NCI-H128 (cell line): ENCODE results near the gene SLC37A3.
"Not testable (repeated sequence)": the region's sequence is repeated elsewhere in the genome, so short reads cannot be mapped to it uniquely, and the experiment has no call there.

Experiments
- DNase-seq: peaks from one replicate; lab custom pipeline; 2025; ENCODE audit not compliant: unreplicated experiment; lab: John Stamatoyannopoulos, UW

The SLC37A3 gene

DNA sequence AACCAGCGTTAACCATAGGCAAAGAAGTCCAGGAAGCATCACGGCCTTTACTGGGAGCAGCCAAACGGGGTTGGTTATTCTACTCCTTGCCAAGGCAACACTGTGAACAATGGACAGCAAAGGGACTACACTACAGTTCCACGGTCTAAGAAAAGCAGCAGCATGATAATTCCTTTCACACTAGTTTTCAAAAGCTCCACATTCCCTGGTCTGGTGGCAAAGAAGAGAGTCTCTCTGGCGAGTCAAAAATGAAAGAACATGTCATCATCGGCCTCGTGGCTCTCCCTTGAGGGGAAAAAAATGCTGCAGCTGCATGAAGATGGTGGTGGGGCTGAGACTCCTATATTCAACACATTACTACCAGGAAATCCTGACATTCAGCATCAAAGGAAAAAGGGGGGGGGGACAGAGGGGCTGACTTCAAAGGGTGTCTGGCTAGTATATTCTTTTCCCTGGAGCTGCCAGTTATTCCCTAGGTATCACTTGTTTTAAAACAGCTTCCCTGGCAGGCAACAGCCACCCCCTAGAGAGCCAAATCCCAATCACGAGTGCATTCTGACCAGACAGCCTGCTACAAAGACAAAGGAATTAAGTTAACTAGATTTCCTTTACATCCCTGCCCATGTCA is 49.1 kb downstream of the SLC37A3 start:
- DNase-seq, result no peak

DNA sequence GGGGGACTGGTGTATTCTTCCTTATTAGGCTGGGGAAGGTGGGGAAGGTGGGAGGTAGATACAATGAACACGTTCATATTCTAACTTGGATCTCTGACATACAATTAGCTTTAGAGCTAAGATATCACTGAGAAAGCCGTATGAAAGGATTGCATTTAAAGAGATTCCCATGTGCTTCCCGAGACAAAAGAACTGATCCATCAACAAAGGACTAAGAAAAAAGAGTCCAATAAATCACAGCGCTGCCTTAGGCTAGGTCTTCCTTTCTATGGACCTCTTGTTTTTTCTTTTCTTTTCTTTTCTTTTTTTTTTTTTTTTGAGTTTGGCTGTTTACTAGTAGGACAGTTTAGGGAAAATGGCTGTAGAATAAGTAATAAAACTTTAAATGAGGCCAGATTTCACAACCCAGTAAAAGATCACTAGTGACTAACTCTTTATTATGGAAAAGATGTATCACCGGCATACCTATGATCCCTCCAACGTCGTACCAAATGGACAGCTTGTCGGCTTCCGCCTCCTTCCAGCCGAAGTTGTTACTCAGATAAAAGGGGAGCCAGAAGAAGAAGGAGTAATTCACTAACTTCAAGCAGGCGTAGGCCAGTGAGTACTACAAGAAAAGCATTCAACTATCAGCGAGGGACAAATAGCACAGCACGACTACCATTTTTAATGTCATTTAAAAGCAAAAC is 50.0 kb downstream of the SLC37A3 start:
- no peak for DNase-seq

DNA sequence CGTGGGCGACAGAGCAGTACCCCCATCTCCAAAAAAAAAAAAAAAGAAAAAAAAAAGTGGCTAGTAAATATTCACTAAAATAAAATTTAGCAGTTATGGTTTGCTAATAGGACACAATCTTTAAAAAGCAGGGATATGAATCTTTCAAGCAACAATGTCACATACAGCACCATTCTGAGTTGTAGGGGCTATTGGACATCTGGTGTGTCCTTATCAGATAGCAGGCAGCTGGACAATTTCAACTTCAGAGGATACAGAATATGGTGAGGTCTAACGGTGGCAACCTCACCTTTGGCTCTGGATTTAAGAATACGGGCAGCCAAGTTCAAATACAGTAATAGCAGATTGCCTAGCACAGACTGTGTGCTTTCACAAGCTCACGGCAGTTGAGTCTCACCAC is 51.1 kb downstream of the SLC37A3 start:
- DNase-seq, result no peak

DNA sequence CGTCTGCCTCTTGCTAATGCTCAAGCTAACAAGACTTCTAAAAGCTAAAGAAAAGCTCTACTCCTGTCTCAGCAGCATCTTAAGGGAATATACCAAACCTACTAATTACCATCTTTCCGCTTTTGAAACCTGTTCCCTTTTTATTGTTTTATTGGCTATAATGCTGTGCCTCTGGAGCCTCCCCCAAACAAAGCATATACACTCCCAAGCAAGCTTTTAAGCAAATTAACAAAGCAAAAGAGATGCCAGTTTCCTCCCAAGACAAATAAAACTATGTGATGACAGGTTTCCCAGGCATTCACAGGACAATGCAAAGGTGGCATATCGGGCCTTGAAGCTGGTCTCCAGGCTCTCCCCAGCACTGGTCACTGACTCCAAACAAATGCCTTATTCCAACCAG is 52.9 kb downstream of the SLC37A3 start:
- DNase-seq, result no peak

DNA sequence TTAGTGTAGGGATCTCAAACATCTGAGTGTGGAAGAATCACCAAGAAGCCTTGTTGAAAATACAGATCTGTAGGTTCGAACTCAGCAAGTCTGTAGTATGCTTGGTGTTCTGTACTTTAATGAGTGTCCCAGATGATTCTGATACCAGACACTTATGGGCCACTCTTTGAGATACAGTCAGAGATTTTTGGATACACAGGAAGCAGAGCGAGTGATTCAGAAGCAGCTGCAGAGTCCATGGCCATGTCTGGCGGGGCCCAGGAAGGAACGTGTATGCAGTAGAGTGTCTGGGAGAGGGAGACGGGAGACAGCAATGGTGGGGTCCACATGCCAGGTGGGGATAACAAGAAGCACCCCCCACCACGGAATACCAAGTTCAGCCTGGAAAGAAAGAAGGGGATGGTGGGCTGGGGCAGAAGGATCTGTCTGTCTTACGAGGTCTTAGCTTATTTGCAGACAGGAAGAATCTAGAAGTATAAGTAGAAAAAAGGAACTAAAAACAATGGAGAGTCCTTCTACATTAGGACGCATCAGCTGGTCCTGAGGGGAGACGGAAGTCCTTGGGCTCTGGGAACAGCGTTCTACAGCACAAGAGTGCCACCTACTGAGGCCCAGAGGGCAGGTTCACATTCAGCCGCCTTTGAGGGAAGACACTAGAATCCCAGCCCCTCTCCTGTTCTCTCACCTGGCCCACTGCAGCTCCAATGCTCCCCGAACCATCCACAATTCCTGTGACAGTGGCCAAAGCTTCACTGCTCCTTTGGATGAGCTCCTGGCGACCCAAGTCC is 55.4 kb downstream of the SLC37A3 start:
- no peak for DNase-seq

DNA sequence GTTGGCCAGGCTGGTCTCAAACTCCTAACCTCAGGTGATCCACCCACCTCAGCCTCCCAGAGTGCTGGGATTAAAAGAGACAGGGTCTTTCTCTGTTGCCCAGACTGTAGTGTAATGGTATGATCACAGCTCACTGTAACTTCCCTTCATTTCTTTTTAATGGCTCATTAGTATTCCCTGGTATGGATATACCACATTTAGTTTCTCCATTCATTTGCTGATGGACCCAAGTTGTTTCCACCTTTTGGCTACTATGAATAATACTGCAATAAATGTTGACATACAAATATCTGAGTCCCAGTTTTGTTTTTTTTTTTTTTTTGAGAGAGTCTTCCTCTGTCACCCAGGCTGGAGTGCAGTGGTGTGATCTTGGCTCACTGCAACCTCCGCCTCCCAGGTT is 59.4 kb downstream of the SLC37A3 start:
- DNase-seq, result not testable (repeated sequence)

DNA sequence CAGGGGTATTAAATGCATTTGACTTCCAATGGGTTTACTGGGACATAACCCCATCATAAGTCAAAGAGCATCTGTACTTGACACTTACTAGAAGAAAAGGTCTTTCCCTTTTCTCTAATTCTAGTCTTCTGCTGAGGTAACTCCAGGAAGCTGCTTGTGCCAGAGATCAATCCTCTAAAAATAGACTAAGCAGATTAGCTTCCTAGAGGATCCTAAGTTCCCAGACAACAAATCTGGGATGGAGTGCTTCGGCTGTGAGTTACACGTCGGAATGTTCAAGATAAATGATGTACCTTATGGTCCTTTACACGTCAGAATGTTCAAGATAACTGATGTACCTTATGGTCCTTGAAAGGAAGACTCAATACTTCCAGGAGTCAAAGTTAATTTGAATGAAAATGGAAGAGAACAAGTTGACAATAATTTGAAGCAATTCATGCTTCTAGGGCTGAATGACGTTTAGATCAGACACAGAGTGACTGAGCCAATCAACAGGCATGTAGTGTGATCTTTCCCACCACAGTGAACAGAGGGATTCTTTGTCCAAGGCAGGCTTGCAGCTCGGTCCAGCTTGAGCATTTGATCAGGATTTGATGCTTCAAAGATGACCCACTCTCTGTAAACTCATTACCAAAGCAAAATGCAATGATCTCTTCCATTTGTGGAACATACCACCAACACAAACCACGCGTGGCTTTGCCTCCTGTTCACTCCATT is 63.8 kb downstream of the SLC37A3 start:
- DNase-seq, result no peak

DNA sequence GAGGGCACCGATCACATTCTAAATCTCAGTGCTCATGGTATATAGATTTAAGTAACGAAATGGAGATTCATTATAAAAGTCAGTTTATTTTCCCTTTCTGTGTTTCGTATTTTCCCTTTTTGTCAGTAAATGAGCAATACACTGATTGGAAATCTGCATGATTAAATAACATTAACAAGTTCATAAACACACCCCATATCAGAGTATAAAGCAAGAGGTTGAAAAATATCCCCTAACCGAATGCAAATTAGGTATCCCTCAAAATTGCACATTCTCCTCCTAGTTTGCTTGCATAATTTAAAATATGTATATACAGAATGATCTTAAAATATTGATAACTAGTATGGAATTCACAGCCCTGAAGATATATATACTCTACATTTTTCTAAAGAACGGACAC is 64.6 kb downstream of the SLC37A3 start:
- DNase-seq, result no peak

DNA sequence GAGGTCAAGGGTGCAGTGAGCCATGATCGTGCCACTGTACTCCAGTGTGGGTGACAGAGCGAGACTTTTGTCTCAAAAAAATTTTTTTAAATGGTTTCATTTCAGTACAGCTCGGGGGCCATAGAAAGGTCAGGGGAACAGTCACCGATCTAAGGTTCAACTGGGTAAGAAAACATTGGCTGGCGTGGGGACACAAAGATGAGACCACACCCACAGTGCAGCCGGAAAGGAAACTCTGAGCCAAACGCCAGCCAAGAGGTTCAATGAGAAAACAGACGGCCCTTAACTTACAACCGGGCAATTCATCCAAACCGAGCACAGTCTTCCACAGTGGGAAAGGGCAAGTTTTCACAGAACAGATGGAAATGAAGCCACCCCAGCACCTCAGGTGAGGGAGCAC is 65.1 kb downstream of the SLC37A3 start:
- no peak for DNase-seq

DNA sequence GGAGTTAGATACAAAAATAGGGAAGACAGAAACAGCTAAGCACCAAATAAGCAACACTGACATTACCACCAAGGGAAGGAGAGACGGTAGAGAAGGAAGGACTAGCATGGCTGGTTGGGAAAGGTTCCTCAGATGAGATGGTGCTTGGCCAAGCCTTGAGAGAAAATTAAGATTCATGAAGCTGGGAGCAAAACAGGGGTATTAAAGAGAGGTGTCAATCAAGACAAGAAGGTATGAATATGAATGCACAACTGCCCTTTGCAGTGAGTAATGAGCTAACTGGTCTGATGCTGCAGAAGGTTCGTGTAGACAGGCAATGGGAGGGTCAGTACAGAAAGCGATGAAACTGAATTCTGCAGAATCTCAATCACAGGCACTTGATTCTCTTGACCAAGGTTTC is 67.7 kb downstream of the SLC37A3 start:
- no peak for DNase-seq

DNA sequence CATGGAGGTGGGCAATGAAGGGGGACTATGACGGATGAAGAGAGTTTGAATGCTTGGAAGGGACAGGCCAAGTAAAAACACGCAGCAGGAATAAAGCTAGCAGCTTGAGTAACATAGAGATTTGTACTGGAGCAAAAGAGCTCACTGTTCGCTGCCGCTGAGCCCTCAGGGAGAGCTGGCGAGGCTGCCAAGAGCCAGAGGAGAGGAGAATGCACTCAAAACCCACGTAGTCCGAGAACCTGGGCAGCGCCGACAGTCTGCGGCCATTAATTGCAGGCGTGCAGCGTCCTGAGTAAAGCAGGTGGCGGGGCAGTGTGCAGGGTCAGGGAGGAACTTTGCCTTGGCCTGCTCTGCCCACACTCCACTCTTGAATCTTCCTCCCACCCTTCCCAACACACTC is 68.2 kb downstream of the SLC37A3 start:
- DNase-seq, result no peak

DNA sequence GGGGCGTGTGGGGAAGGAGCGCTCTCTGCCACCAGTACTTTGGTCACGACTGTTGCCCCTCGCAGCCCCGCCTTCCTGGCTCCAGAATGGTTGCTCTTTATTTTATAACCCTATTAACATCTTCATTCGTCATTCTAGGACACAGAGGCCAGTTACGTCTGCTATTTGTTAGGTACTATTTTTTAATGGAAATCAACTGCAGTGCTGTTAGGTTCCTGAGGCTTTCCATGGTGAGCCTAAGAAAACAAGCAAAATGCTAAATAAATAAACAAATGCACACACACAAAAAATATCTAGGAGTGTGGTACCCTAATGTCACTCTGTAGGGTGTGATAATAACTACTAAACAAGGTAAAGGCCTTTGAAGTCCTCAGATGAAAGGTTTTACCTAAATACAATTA is 71.1 kb downstream of the SLC37A3 start:
- DNase-seq, result no peak

DNA sequence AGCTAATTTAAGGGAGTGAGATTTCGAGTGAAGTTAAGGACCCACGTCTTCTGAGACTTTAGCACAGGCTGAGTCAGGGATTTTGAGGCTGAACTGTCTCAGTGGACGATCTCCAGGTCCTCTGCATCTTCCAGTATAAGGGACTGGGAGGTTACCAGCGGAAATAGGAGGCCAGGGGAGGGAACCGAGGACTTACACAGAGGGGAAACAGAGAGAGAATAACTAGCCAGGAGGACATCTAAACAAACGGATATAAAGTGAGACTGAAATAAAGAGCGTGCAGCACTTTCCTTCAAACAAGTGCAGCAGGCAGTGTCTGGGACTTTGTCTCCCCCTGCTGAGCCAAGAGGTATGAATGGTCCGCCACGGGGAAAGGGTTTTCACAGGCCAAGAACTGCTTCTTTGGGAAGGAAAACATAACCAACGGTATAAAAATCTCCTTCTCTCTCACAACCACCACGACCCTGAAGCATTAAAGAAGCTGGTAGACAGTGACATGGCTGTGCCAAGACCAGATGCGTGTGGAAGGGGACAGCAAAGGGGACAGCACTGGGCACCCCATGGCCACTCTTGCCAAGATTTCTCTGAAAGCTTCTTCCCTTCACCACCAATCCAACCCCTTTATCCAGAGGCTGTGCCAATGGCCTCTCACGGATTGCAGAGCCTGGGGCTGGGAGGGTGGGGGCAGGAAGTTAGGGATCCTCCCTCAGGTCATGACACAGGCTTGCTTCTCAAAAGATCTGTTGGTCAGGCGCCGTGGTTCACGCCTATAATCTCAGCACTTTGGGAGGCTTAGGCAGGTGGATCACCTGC is 72.0 kb downstream of the SLC37A3 start:
- DNase-seq, result no peak

DNA sequence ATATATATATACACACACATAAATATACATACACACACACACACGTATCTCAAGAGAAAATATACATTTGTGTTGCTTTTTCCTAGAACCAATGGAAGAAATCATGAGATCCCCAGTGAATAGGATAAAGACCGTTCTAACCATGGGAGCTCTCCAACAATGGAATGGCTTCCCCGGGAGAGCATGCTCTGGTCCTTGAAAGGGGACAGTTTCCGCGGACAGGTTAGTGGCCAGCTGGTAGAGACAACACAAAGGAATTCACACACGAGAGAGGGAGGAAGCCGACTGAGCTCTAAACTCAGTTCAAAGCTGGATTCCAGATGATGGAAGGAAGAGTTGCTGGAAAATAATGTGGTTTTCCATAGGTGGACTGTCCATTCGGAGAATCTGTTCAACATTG is 72.7 kb downstream of the SLC37A3 start:
- no peak for DNase-seq

DNA sequence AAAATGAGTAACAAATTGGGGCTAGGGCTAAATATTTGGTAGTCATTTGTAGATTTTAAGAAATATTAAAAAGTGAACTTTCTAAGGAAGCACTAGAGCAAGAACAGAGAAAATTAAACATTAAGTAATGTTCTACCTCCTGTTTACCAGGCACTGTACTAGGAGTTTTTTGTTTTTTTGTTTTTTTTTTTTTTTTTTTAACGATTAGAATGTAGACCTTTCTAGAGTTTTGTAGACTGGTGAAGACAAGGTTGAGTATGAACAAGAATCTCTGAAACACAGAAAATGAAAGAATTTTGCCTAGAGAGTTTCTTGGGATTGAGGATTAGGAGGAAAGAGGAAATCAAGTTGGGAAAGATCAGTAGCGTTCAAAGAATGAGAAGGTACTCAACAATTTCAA is 73.6 kb downstream of the SLC37A3 start:
- no peak for DNase-seq

DNA sequence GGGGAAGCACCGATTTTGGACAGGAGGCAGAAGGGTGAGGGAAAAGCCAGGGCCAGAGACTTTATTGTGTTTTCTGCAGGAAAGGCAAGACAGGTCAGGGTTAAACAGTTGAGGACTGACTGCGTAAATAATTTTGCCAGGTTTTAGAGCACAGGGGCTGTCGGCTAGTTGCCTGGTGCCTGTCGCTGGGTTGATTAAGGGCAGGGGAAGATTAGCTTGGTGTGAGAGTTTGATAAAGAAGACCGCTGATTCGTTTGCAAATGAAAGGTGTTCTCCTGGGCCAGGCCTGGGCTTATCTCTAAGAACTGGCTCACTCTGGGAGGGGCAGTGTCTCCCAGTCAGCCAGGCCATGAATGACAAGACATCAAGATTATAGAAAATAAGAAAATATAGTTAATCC is 75.6 kb downstream of the SLC37A3 start:
- no peak for DNase-seq

DNA sequence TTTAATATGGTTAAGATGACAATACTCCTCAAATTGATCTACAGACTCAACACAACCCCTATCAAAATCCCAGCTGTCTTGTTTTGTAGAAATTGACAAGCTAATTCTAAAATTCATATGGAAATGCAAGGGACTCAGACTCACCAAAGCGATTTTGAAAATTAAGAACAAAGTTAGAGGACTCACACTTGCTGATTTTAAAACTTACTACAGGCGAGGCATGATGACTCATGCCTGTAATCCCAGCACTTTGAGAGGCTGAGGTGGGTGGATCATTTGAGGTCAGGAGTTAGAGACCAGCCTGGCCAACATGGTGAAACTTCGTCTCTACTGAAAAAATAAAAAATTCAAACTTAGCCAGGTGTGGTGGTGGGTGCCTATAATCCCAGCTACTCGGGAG is 78.3 kb downstream of the SLC37A3 start:
- DNase-seq, result not testable (repeated sequence)

DNA sequence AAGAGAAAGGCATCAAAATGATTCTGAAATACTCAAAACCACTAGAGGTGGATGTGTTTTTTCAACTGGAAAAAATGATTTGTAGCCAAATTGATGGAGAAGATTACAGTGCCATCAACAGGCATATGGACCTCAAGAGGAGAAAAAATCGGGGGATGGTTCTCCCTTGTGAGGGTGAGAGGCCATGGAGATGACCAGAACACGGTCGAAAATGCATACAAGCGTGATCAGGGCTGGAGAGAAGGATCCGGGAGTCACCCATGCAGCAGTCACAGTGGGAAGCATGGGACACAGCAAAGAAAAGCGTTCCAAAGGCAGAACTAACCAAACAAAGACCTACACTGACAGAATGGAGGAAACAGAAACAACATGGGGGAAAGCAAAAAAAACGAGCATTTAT is 80.3 kb downstream of the SLC37A3 start:
- no peak for DNase-seq

DNA sequence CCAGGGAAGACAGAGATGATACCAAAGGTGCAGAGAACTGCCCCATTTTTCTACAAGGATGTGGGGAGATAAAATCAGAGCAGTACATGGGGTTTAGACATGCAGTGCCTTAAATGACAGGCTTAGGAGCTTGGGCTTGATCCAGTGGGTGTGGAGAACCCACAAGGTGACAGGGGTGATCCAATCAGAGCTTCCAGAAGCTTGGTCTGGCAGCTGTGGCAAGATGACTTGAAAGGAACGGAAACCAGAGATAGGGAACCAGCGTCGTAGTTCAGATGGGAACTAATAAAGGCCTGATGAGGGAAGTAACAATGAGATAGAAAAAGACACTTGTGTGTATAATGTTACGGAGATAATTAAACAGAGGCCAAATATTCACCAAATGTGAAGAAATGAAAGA is 80.7 kb downstream of the SLC37A3 start:
- DNase-seq, result no peak

DNA sequence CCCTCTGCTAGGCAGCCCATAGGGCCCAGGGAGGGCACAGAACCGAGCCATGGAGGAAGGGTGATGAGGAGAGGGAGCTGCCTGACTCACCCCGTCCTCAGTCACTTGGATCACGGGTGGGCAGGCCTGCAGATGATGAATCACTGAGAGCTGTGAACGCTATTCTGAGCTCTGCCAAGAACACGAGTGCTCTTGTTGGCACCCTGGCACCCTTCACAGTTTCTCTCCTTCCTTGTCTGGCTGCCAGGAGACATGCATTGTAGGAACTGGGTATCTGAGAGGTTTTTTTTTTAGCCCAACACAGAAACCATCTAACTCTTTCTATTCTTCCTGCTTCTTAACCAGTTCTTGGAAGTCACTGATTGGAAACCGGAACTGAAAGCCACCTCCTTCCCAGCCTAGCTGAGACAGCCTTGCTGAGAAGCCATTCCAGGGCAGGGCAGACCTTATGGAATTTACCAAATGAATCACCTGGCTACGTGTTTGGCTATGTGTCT is 82.1 kb downstream of the SLC37A3 start:
- DNase-seq, result no peak
